DMS 273 treated with DMSO at 0.1 percent for 48 hours (cell line): ENCODE data around the gene PPP1R16B.
A peak's percentile ranks its signal among the peaks of the same experiment; 100 is the strongest.
"Not testable (repeated sequence)": the region's sequence is repeated elsewhere in the genome, so short reads cannot be mapped to it uniquely, and the experiment has no call there.

Source experiments
- DNase-seq: peaks from one replicate; lab custom pipeline; 2025; lab: John Stamatoyannopoulos, UW

Gene PPP1R16B

GRCh38 chr20:38935285-38935684 lies 129.8 kb downstream of the PPP1R16B start:
- peak; percentile 5 for DNase-seq

- DNase-seq = no peak
These were observed 130.5 kb downstream of the PPP1R16B start for GRCh38 chr20:38935967-38936407.

- DNase-seq = no peak
These were observed 131.5 kb downstream of the PPP1R16B start for GRCh38 chr20:38937000-38937399.

- DNase-seq = no peak
These were observed 132.5 kb downstream of the PPP1R16B start for GRCh38 chr20:38937978-38938473.

GRCh38 chr20:38939686-38940085 lies 134.2 kb downstream of the PPP1R16B start:
- no peak for DNase-seq

GRCh38 chr20:38940644-38941043 lies 135.1 kb downstream of the PPP1R16B start:
- DNase-seq = no peak

- DNase-seq = no peak
These were observed 136.4 kb downstream of the PPP1R16B start for GRCh38 chr20:38941726-38942389.

- DNase-seq = no peak
These were observed 139.5 kb downstream of the PPP1R16B start for GRCh38 chr20:38945012-38945411.

GRCh38 chr20:38946836-38947235 lies 141.3 kb downstream of the PPP1R16B start:
- no peak for DNase-seq

- no peak for DNase-seq
These were observed 142.4 kb downstream of the PPP1R16B start for GRCh38 chr20:38947931-38948362.

- no peak for DNase-seq
These were observed 144.8 kb downstream of the PPP1R16B start for GRCh38 chr20:38950254-38950653.

- DNase-seq = no peak
These were observed 146.1 kb downstream of the PPP1R16B start for GRCh38 chr20:38951611-38952010.

GRCh38 chr20:38952153-38952552 lies 146.7 kb downstream of the PPP1R16B start:
- no peak for DNase-seq

- DNase-seq = no peak
These were observed 148.3 kb downstream of the PPP1R16B start for GRCh38 chr20:38953630-38954340.

GRCh38 chr20:38957235-38957876 lies 151.9 kb downstream of the PPP1R16B start:
- DNase-seq = no peak

GRCh38 chr20:38957915-38958485 lies 152.5 kb downstream of the PPP1R16B start:
- no peak for DNase-seq

GRCh38 chr20:38960187-38960687 lies 154.7 kb downstream of the PPP1R16B start:
- DNase-seq = not testable (repeated sequence)

GRCh38 chr20:38961530-38962043 lies 156.1 kb downstream of the PPP1R16B start:
- no peak for DNase-seq

- DNase-seq = peak; percentile 92
These were observed 156.8 kb downstream of the PPP1R16B start, which contains the start of gene DHX35 for GRCh38 chr20:38962044-38962927. Gene DHX35, plus strand, starts transcription at chr20:38962344. Its CDS starts 24 bp downstream, at chr20:38962368.

GRCh38 chr20:38962928-38963401 lies 157.5 kb downstream of the PPP1R16B start:
- no peak for DNase-seq

GRCh38 chr20:38963745-38964144 lies 158.2 kb downstream of the PPP1R16B start:
- no peak for DNase-seq
